GM20431 (cell line): ENCODE measurements around the gene FIGNL2.

Experiments
- in situ Hi-C: fragments of 300-500 bp; cut with MseI, MboI; formaldehyde crosslinking; loops from one replicate; pipeline ENCODE4 v1.15.0; 2020; ENCODE audit warnings: low sequenced_read_pairs; ENCODE audit not compliant: unreplicated experiment

FIGNL2 gene, protein sequence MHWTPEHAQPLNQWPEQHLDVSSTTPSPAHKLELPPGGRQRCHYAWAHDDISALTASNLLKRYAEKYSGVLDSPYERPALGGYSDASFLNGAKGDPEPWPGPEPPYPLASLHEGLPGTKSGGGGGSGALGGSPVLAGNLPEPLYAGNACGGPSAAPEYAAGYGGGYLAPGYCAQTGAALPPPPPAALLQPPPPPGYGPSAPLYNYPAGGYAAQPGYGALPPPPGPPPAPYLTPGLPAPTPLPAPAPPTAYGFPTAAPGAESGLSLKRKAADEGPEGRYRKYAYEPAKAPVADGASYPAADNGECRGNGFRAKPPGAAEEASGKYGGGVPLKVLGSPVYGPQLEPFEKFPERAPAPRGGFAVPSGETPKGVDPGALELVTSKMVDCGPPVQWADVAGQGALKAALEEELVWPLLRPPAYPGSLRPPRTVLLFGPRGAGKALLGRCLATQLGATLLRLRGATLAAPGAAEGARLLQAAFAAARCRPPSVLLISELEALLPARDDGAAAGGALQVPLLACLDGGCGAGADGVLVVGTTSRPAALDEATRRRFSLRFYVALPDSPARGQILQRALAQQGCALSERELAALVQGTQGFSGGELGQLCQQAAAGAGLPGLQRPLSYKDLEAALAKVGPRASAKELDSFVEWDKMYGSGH

DNA sequence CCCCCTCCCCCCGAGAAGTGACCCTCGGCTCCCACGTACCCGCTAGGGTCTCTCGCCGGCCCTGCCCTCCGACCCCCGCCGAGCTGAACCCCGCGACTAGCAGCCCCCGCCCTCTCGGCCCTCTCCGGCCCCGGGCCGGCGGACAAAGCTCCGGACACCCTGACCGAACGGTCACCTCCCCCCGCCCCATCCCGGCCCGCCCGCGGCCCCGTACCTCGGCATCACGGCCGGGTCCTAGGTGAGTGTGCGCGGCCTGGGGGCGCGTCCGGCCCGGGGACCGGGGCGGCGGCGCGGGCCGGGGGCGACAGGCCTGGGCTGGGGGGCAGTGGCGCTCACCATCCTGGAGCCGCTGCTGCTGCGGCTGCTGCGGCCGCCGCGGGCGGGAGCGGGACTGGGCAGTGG is at the start of gene FIGNL2:
TSS of gene FIGNL2 (minus strand) at position 393 of the 402 bp plus-strand sequence. CDS start 26,305 bp downstream, outside the sequence.
- in situ Hi-C loops, result no loop called here

DNA sequence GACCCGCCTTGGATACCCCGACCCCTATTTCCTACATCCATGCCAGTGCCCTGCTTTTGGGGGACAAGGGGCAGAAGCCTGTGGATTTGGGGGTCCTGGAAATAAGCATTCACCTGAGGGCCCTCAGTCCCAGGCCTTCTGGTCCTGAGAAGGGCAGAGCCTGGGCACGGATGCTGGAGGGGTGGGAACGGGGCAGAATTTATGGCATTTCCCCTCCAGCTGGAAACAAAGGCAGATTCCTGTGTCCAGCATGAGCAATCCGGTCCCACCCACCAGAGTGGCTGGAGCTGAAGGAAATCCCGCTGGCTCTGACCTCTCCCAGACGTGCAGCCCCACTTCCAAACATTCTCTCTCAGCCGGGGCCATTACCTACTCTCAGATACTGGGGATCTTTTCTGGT is 48.7 kb upstream of the FIGNL2 start:
- in situ Hi-C loops, result loop anchor here (25.0 kb wide), 1 partner anchor 90 kb away; no protein-coding TSS in a partner anchor

DNA sequence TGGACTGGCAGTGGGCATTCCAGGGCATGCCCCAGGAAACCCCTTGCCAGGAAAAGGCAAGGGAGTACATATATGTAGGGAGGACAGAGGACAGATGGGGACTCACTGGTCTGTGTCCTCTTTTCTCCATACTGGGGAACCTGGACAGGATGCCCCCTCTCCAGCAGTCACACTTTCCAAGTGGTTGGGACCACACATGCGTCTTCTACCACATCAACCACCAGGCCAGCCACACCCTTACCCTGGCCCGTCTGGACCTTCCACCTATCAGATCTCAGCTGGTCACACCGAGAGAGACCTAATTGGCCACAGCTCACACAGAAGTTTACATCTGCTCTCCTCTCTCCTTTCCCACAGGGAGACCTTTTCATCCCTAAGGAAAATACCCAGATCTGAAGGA is 47.7 kb upstream of the FIGNL2 start:
- in situ Hi-C loops, result loop anchor here (25.0 kb wide), 1 partner anchor 91 kb away; no protein-coding TSS in a partner anchor

DNA sequence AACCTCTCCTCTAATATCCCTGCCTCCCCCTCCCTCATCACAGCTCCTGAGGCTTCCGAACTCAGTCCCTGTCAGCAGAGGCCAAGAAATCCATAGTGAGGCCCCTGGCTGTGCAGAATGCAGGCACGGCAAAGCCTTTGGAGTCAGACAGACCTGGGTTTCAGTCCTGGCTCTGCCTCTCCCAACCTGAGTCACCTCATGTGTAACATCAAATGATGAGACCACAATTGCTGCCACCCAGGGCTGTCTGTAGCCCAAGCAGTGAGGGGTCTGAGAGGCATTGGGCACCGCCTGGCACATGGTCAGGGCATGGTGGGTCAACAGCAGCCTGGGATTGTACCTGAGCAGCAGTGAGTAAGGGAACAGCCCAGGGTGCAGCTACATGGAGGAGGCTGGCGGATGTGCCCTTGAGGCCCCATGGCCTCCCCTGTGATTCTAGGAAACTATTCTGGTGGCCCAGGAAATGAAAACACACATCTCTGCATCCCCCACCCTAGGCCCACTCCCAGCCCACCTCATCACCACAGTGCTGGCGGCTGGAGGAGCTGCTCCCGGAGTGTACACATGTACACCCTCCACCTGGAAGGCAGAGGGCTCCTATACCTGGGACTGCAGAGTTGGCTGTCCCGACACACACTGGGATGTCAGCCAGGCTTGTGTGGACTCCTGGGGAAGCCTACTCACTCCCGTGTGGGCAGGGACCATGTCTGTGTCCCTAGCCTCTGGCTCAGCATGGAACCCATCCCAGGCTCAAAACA is 47.0 kb upstream of the FIGNL2 start:
- in situ Hi-C loops, result loop anchor here (25.0 kb wide), 1 partner anchor 92 kb away; no protein-coding TSS in a partner anchor

DNA sequence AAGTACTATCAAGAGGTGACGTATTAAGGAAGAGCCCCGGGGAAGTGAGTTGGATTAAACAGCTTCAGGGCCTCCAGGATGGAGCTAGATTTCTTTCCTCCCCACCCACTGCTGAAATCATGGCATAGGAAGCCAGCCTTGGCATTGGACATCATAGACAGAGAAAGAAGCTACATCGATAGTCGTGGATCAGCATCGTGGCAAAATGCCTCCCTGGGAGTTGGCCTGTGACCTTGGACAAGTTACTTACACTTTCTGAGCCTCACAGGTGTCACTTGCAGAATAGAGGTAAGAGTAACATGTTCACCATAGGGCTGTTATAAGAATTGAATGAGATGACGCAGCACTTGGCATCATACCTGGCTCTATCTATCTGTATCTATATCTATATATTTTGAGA is 45.3 kb upstream of the FIGNL2 start:
- in situ Hi-C loops, result loop anchor here (25.0 kb wide), 1 partner anchor 94 kb away; no protein-coding TSS in a partner anchor

DNA sequence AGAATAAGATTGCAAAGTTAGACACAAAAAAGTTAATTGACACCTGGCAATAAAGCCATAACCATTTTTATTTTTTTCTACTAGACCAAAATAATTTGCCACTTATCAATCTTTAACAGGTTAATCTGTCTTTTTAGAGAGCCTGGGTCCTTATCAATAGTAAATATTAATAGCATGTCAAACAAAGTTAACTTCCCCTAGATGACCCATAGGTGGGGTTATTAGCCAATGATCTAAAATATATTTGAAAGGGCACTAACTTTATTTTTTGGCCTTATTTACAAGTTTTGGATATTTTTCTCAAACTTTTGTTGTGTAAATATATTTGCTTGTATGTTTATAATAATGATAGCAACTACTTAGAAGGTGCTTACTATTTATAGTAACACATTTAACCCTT is 43.3 kb upstream of the FIGNL2 start:
- in situ Hi-C loops, result loop anchor here (25.0 kb wide), 1 partner anchor 95 kb away; no protein-coding TSS in a partner anchor

DNA sequence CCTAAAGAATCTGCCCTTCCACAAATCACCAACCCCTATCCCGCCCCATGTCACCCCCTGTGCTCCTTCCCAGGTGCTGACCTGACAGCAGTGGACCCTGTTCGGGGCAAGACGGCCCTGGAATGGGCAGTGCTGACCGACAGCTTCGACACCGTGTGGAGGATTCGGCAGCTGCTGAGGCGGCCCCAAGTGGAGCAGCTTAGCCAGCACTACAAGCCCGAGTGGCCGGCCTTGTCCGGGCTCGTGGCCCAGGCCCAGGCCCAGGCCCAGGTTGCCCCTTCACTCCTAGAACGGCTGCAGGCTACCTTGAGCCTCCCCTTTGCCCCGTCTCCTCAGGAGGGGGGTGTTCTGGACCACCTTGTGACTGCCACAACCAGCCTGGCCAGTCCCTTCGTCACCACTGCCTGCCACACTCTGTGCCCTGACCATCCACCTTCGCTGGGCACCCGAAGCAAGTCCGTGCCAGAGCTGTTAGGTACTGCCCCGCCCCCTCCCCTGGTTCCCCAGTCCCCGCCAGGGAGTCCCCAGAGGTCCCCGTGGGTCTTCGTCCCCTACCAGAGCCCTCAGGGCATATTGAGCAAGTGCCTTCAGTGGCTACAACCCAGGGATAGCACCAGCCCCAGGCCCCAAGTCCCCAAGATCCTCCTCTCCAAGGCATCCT is 42.1 kb upstream of the FIGNL2 start:
- in situ Hi-C loops, result loop anchor here (25.0 kb wide), 1 partner anchor 97 kb away; no protein-coding TSS in a partner anchor

DNA sequence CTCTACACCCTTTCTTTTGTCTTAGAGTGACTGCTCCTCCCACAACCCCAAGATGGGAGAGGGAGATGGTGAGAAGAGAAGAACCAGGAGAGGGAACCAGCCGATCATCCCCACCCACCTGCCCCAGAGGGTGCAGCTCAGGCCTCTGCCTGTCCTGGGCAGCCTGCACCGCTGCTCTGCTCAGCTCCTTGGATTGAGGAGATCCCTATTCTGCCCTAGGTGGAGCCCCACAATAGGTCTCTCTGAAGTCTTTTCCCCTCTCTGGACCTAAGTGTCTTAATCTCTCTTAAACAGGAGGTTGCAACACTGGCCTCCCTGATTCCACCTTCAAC is 41.6 kb upstream of the FIGNL2 start:
- in situ Hi-C loops, result loop anchor here (25.0 kb wide), 1 partner anchor 97 kb away; no protein-coding TSS in a partner anchor

DNA sequence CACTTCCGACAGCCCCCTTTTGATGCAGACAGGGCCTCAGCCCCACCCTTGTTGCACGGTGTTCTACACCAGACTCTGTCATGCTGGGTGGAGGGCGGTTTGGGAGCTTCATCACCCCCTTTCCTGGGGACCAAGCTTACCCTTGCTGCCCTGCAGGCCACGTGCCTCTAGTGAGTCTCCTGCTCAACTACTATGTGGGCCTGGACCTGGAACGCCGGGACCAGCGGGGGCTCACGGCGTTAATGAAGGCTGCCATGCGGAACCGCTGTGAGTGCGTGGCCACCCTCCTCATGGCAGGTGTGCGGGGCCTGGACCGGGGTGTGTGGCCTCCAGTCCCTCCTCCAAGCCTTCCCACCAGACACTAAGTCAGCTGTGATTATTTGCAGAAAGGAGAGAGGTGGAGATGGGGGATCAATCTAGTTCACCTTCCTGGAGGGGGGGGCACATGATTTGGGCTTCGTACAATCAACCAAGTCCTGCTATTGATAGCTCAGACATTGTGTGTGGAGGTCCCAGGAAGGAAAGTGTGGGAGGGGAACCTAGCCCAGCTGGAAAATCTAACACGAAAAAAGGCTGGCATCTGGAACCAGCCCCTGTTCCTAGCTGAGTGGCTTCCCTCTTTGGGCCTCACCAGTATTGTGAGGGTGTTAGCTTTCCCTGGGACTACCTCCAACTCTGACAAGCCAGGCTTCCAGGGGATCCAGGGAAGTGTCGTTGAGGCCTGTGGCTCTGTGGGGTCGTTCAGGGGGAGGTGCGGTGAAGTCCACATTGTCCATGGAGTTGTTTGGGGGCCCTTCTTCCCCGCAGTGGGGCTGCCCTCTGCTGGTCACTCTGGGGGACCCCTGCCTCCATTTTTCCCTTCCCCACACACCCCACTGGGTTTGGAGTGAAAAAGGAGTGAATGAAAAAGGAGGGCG is 41.0 kb upstream of the FIGNL2 start:
- in situ Hi-C loops, result loop anchor here (25.0 kb wide), 1 partner anchor 98 kb away; no protein-coding TSS in a partner anchor

DNA sequence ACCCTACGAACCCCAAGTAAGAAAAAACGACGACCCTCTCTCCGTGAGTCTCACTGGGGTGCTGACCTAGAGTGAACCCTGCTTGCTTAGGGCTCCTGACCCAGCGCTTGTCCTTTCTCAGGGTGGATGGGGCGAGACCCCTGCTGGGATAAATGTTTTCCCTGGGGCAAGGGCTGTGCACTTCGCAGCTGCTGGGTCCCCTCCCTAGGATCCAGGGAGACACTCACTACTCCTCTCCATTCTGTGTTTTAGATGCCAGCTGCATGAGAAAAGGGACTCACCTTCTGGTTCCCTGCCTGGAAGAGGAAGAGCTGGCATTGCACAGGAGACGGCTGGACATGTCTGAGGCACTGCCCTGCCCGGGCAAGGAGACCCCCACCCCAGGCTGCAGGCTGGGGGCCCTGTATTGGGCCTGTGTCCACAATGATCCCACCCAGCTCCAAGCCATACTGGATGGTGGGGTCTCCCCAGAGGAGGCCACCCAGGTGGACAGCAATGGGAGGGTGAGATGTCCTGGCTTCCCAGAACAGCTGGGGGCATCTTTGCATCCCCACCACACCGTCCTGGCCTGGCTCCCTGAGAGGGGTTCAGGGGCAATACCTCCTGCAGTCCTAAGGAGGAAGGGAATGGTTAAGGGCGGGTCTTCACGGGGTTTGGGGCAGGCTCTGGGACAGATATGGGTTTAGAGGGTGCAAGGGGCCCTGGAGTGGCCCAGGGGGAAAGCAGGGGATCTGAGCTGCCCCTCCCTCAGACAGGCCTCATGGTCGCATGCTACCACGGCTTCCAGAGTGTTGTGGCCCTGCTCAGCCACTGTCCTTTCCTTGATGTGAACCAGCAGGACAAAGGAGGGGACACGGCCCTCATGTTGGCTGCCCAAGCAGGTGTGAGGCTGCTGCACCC is 40.0 kb upstream of the FIGNL2 start:
- in situ Hi-C loops, result loop anchor here (25.0 kb wide), 1 partner anchor 99 kb away; no protein-coding TSS in a partner anchor

DNA sequence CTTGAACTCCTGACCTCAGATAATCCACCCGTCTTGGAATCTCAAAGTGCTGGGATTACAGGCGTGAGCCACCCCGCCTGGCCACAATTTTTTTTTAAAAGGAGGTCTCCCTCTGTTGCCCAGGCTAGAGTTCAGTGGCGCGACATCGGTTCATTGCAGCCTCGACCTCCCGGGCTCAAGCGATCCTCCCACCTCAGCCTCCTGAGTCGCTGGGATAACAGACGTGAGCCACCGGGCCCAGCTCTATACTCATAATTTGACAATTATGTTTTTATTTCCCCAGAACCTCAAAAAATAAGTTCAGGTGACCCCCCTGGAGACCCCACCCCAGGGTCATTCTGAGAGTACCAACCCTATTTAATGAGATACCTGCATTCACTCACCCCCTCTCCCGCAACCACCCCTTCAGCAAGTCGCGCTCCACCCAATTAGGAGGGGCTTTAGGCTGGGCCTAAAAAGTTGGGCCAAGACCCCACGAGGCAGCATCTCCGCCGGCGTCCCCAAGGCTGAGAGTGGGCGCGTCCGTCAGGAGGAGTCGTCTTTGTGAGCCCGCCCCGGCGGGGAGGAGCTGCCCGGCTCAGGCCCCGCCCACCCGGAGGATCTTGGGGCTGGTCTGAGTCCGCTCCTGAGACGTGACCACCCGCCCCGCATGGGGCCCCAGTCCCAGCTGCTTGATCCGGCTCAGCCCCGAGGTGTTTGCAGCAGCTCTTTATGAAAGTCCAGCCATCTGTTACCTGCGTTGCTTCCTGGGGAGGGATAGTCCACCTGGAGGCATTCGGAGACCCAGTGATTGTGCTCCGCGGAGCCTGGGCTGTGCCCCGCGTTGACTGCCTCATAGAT is 39.2 kb upstream of the FIGNL2 start, which contains the start of gene ANKRD33:
TSS of gene ANKRD33 (plus strand) at position 628 of the 840 bp plus-strand sequence. CDS start at position 712, 84 bp downstream.
- in situ Hi-C loops, result loop anchor here (25.0 kb wide), 1 partner anchor 100 kb away; no protein-coding TSS in a partner anchor

DNA sequence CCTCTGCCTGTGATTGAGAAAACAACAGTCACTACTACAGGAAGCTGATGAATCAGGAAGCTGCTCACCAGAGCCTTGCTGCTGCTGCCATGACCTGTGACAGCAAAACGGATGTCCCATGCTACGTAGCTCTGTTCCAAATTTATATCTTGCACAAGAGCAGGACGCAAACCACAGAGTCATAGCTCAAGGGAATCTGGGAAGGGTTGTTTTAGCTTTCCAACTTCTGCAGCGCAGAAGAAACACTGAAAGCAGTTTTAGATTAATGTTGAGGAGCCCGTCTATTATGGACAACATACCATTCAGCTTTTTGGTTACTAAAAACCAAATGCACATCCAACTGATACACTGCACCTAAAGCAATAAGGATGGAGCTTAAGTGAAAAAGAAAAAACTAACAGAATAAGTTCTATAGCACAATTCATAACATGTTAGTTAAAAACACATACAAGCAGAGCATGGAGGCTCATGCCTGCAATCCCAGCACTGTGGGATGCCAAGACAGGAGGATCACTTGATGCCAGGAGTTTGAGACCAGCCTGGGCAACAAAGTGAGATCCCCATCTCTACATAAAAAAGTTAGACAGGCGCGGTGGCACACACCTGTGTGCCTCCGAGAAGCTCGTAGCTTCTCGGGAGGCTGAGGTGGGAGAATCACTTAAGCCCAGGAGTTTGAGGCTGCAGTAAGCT is 37.6 kb upstream of the FIGNL2 start:
- in situ Hi-C loops, result loop anchor here (25.0 kb wide), 1 partner anchor 101 kb away; no protein-coding TSS in a partner anchor

DNA sequence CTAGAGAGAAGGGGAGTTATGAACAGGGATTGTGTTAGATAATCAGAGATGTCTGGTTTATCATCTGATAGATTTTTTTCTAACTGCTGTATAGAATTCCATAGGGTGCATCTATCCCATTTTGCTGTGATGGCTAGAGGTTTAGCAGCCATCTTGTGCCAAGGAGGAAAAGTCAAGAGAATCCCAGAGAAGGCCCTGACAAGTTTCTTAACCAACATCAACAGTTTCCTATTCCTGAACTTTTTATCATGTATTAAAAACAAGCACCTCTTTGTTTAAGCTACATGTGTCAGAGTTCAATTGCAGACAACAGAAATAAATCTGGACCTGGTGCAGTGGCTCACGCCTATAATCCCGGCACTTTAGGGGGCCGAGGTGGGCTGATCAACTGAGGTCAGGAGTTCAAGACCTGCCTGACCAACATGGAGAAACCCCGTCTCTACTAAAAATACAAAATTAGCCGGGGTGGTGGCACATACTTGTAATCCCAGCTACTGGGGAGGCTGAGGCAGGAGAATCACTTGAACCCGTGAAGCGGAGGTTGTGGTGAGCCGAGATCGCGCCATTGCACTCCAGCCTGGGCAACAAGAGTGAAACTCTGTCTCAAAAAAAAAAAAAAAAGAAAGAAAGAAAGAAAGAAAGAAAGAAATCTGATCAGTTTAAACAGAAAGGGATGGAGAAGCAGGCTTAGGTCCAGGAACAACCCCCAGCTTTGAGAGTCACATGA is 36.9 kb upstream of the FIGNL2 start:
- in situ Hi-C loops, result loop anchor here (25.0 kb wide), 1 partner anchor 102 kb away; no protein-coding TSS in a partner anchor

DNA sequence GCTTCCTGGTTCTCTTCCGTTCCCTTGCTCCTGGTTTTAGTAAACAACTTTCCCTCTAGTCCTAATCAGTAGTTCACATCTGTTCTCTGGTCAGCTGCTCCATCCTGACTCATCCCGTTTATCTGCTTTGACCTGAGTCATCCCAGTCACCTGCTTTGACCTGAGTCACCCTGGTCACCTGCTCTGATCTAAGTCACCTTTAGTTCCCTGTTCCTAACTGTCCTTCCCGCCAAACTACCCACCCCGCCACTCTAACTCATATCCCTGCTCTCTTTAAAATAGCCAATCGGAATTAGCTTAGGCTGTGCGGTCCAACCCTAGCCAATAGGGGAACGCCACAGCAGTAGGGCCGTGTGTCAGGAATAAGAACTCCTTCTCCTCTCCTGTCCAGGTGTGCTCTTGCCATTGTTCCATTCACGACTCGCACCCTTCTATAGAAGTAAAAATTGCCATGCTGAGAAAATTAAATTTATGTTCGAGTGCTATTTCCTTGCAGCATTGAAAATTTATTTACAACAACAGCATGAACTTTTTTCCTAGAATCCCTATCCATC is 36.2 kb upstream of the FIGNL2 start:
- in situ Hi-C loops, result loop anchor here (25.0 kb wide), 1 partner anchor 103 kb away; no protein-coding TSS in a partner anchor
